Measurements from ENCODE around the gene DCUN1D3. TPM values are rescaled to one million over a fixed set of nuclear protein-coding genes. Genes with fewer than 3 reads are reported as not detected.

DCUN1D3 gene
- total and polyA plus RNA-seq, 8 donors = 3.7 to 7.7 (median 6.5) TPM

DNA sequence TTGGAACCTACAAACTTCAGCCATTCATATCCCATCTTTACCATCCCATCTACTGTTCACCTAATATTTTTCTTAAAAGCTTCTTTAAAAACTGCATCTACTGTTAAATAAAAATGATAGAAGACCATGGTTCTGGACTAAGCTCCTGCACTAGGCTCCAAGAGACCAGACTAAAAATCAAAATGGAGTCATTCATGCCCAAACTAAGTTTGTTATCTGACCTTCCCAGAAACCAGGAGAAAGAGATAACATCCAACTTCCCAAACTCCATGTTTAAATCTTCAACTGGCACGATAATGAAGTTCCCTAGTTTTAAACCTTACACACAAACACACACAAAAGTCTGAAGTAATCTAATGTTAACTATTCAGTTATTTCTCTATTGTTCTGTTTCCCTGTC, 13.8 kb downstream of the DCUN1D3 start:
- TF ChIP-seq, protein P1, sequence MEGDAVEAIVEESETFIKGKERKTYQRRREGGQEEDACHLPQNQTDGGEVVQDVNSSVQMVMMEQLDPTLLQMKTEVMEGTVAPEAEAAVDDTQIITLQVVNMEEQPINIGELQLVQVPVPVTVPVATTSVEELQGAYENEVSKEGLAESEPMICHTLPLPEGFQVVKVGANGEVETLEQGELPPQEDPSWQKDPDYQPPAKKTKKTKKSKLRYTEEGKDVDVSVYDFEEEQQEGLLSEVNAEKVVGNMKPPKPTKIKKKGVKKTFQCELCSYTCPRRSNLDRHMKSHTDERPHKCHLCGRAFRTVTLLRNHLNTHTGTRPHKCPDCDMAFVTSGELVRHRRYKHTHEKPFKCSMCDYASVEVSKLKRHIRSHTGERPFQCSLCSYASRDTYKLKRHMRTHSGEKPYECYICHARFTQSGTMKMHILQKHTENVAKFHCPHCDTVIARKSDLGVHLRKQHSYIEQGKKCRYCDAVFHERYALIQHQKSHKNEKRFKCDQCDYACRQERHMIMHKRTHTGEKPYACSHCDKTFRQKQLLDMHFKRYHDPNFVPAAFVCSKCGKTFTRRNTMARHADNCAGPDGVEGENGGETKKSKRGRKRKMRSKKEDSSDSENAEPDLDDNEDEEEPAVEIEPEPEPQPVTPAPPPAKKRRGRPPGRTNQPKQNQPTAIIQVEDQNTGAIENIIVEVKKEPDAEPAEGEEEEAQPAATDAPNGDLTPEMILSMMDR (IDR thresholded peaks at IDR 0.05) = no peak
- DNase-seq = no peak
- Histone ChIP-seq H3K4me3 (no peak overlapping the region), H3K4me1 (peaks cover 24 to 37% (median 34%) of the 10 kb centered on the region in 3 donors), H3K27me3 (no peaks in the 10 kb centered on the region), H3K9me3 (no peaks in the 10 kb centered on the region), H3K36me3 (no peaks in the 10 kb centered on the region), H3K27ac (peak overlapping the region in 1 of 4 donors; percentile 8)
- FAIRE-seq = no peak
- intact Hi-C loops (cut with DNase I) = no loop called here
- 0% methylated on average over 1 of the region's 1 CpG for WGBS, 2 donors
- no peak for ATAC-seq

DNA sequence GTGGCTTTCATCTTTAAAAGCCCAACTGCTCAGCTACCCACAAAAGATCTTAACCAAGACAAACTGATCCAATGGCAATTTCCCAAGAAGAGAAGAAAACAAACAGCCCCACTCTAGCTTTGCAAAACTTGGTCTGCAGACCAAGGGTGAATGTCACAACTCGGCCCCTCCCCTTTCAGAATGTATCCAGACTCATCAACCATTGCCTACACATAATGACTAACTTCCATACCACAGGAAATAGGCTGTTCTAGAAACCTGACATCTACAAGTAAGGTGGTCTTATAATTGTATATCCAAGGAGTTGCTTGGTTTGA, 16.0 kb downstream of the DCUN1D3 start:
- intact Hi-C loops (cut with DNase I) = no loop called here
- Histone ChIP-seq H3K27me3 (no peaks in the 10 kb centered on the region), H3K4me3 (no peak overlapping the region), H3K27ac (peak overlapping the region in 3 of 4 donors; percentile 13 to 52 (median 51)), H3K36me3 (no peaks in the 10 kb centered on the region), H3K9me3 (no peaks in the 10 kb centered on the region), H3K4me1 (peaks cover 43 to 57% (median 49%) of the 10 kb centered on the region in 3 donors)
- peak in 3 of 4 donors; percentile 9 to 33 (median 10) for ATAC-seq
- 27 to 28% methylated on average over 1 of the region's 1 CpG for WGBS, 2 donors
- TF ChIP-seq, protein P1 (IDR thresholded peaks at IDR 0.05) = no peak
- DNase-seq = no peak
- FAIRE-seq = no peak

DNA sequence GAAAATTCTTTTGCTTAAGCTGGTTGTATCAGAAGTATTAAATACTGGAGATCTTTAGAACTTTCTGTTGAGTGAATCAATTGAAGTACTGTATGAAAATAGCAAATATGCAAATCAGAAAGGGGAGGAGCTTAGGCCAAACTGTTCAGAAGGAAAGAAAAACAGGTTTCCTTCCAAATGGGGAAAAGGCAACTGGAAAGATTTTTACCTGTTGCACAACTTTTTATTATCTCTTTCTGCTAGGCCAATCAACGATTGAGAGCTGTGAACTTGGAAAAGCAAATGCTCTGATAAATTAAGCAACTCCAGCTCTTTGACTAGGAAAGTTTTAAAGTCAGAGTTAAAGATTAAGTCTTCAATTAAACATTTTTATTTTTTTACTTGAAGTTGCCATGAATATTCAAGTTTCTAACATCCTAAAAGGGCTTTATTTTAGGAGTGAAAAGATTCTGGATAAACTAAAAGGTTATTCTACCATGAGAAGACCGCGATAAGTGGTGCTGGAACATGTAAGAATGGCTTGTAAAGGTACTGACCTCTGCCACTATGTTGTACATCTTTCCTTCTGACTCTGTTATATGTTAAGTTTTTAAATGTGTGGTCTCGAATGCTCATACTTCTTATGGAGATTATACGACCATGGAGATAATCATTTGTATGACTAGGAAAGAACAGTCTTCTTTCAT, 16.5 kb downstream of the DCUN1D3 start:
- intact Hi-C loops (cut with DNase I) = no loop called here
- TF ChIP-seq, protein P1 (IDR thresholded peaks at IDR 0.05) = no peak
- Histone ChIP-seq H3K4me1 (peaks cover 48 to 62% (median 54%) of the 10 kb centered on the region in 3 donors), H3K27me3 (no peaks in the 10 kb centered on the region), H3K27ac (peak overlapping the region in 3 of 4 donors; percentile 13 to 52 (median 51)), H3K4me3 (no peak overlapping the region), H3K9me3 (no peaks in the 10 kb centered on the region), H3K36me3 (no peaks in the 10 kb centered on the region)
- WGBS, 2 donors = 21 to 38% methylated on average over 5 of the region's 5 CpGs
- peak; percentile 60 to 76 (median 62) for ATAC-seq
- FAIRE-seq = no peak
- no peak for DNase-seq

DNA sequence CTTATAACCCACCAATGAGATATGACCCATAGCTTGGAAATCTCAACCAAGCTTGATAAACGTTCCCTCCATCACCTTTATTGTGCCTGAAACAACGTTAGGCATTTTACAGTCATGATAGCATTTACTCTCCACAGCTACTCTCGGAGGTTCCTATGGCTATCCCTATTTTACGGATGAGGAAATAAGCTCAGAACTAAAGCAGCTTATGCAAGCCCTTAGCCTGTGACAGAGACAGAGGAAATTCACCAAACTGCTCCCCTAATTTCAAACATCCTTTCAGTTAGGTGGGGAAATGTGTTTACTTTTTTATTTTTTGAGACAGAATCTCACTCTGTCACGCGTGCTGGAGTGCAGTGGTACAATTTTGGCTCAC, 18.7 kb downstream of the DCUN1D3 start:
- Histone ChIP-seq H3K9me3 (no peaks in the 10 kb centered on the region), H3K36me3 (no peaks in the 10 kb centered on the region), H3K27me3 (no peaks in the 10 kb centered on the region), H3K4me1 (peaks cover 41 to 62% (median 53%) of the 10 kb centered on the region in 3 donors), H3K4me3 (no peak overlapping the region), H3K27ac (no peak overlapping the region)
- TF ChIP-seq, protein P1 (IDR thresholded peaks at IDR 0.05) = no peak
- FAIRE-seq (no peak), ATAC-seq (no peak), DNase-seq (no peak)
- 74 to 85% methylated on average over 6 of the region's 6 CpGs for WGBS, 2 donors
- intact Hi-C loops (cut with DNase I) = no loop called here

DNA sequence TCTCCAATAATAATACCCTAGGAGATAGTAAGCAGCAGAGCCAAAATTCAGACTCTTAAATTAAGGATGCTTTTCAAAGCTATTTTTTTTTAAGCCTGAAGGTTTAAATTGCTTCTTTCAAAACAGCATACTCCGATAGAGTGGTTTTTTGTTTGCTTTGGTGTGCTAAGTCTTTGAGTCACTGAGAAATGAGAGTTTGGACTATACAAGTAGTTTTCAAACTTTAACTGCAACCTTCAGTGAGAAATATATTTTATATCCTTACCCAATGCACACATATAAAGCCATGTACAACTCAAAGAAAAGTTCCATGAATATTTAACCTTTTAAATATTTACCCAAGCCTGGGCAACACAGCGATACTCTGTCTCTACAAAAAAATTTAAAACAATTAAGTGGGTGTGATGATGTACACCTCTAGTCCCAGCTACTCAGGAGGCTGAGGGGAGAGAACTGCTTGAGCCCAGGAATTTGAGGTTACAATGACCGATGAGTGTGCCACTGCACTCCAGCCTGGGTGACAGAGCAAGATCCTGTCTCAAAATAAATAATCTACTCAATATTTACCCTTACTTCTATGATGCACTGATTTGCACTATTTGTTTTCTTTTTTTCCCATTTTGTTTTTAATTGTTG, 19.2 kb downstream of the DCUN1D3 start:
- H3K36me3 ChIP-seq = no peaks in the 10 kb centered on the region
- no peaks in the 10 kb centered on the region for H3K27me3 ChIP-seq
- FAIRE-seq (no peak), ATAC-seq (no peak), DNase-seq (no peak)
- H3K4me3 ChIP-seq = no peak overlapping the region
- no peaks in the 10 kb centered on the region for H3K9me3 ChIP-seq
- H3K4me1 ChIP-seq = peaks cover 41 to 62% (median 48%) of the 10 kb centered on the region in 3 donors
- WGBS, 2 donors = 23 to 25% methylated on average over 3 of the region's 3 CpGs
- TF ChIP-seq, protein P1 (IDR thresholded peaks at IDR 0.05) = no peak
- intact Hi-C loops (cut with DNase I) = no loop called here
- H3K27ac ChIP-seq = no peak overlapping the region
